Measurements from ENCODE around the gene PCDH12. TPM values are rescaled to one million over a fixed set of nuclear protein-coding genes. Genes with fewer than 3 reads are reported as not detected.

Gene PCDH12
- total and polyA plus RNA-seq, 2 donors (not counting 3 experiments of a cell fraction or from before 2014, with no cell fraction given), result 6.2 to 20.4 TPM

DNA sequence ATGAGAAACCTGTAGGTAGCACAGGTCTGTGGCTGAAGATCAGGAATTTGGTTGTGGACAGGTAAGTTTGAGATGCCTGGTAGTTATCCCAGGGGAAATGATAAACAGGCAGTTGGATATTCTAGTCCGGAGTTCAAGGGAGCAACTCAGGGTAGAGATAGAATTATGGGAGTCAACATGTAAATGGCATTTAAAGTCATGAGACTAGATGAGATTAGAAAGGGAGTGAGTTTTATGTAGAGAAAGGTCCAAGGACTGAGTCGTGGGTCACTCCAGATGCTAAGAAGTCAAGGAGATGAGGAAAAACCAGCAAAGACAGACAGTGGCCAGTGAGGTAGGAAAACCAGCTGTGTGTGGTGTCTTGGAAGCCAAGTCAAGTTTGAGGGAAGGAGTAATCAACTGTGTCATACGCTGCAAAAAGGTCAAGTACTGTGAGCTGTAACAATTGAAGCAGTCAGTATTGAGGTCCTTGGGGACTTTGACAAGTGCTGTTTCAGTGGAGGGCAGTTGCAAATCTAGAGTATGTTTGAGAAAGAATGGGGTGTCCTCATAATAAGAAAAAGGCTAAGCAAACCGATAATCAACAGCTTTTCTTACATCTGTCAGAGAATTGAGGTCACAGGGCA, 36.6 kb upstream of the PCDH12 start:
- Histone ChIP-seq H3K4me3 (replicated peaks in 1 of 3; ENCODE audit: insufficient read depth in 1 of 3, low read depth in 1 of 3, low read length in 3 of 3) (no peak overlapping the region), H3K9me3 (replicated peaks; ENCODE audit: control insufficient read depth, insufficient read depth, low read length) (no peaks in the 10 kb centered on the region), H3K9ac (replicated peaks; ENCODE audit: extremely low read depth, insufficient read depth, low read length) (no peak overlapping the region), H3K27ac (ENCODE audit: insufficient read depth, low read depth, low read length) (no peak overlapping the region), H3K79me2 (ENCODE audit: control insufficient read depth, insufficient read depth, low read length) (no peaks in the 10 kb centered on the region), H3K36me3 (ENCODE audit: control insufficient read depth in 2 of 2, extremely low read depth in 1 of 2, insufficient read depth in 2 of 2, low read length in 2 of 2) (peaks cover 4 to 11% of the 10 kb centered on the region in 2 experiments), H3K4me1 (ENCODE audit: control insufficient read depth, extremely low read depth, insufficient read depth, low read length) (no peaks in the 10 kb centered on the region), H2AFZ (ENCODE audit: low read depth, low read length) (no peak overlapping the region), H4K20me1 (replicated peaks; ENCODE audit: control insufficient read depth, extremely low read depth, insufficient read depth, low read length) (no peaks in the 10 kb centered on the region), H3K27me3 (ENCODE audit: control insufficient read depth in 2 of 2, insufficient read depth in 2 of 2, low read length in 2 of 2) (no peaks in the 10 kb centered on the region), H3K4me2 (ENCODE audit: insufficient read depth, low read length) (no peak overlapping the region), H3K9me1 (replicated peaks; ENCODE audit: control insufficient read depth, extremely low read depth, insufficient read depth, low read length) (no peaks in the 10 kb centered on the region)
- intact Hi-C loops (cut with micrococcal nuclease) (loop anchor here (5.0 kb wide), 1 partner anchor 703 kb away; no protein-coding TSS in a partner anchor), dilution Hi-C loops (cut with MboI; ENCODE audit: extremely low pct_ligation_motif_present, low sequenced_read_pairs) (loop anchor here (25.0 kb wide), 1 partner anchor 143 kb away; no protein-coding TSS in a partner anchor)
- no TSS peak for BruUV-seq (replicated peaks)
- no peak for TF ChIP-seq JUN (IDR thresholded peaks at IDR 0.05; ENCODE audit: borderline replicate concordance, insufficient read depth, insufficient read length, low read depth)
- no peak for TF ChIP-seq POLR2A (IDR thresholded peaks at IDR 0.05; ENCODE audit: low read depth, low read length)
- TF ChIP-seq, protein P1, sequence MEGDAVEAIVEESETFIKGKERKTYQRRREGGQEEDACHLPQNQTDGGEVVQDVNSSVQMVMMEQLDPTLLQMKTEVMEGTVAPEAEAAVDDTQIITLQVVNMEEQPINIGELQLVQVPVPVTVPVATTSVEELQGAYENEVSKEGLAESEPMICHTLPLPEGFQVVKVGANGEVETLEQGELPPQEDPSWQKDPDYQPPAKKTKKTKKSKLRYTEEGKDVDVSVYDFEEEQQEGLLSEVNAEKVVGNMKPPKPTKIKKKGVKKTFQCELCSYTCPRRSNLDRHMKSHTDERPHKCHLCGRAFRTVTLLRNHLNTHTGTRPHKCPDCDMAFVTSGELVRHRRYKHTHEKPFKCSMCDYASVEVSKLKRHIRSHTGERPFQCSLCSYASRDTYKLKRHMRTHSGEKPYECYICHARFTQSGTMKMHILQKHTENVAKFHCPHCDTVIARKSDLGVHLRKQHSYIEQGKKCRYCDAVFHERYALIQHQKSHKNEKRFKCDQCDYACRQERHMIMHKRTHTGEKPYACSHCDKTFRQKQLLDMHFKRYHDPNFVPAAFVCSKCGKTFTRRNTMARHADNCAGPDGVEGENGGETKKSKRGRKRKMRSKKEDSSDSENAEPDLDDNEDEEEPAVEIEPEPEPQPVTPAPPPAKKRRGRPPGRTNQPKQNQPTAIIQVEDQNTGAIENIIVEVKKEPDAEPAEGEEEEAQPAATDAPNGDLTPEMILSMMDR (IDR thresholded peaks at IDR 0.05; ENCODE audit: extremely low read depth in 1 of 2, insufficient read depth in 1 of 2, low read depth in 1 of 2, low read length in 2 of 2), result no peak
- TF ChIP-seq FOS (IDR thresholded peaks at IDR 0.05; ENCODE audit: borderline replicate concordance, insufficient read depth, low read length), result no peak
- TF ChIP-seq EZH2 (IDR thresholded peaks at IDR 0.05; ENCODE audit: borderline replicate concordance, low read depth, low read length, severe bottlenecking), result no peak
- no peak for TF ChIP-seq MYC (IDR thresholded peaks at IDR 0.05; ENCODE audit: low read depth, low read length)
- TF ChIP-seq GATA2 (IDR thresholded peaks at IDR 0.05; ENCODE audit: insufficient read depth, insufficient read length, low read depth, low read length), result no peak
- TF ChIP-seq POLR2AphosphoS5 (IDR thresholded peaks at IDR 0.05; ENCODE audit: insufficient read depth, low read depth, low read length), result no peak
- TF ChIP-seq, protein P2, sequence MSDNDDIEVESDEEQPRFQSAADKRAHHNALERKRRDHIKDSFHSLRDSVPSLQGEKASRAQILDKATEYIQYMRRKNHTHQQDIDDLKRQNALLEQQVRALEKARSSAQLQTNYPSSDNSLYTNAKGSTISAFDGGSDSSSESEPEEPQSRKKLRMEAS (IDR thresholded peaks at IDR 0.05; ENCODE audit: insufficient read depth, insufficient read length), result no peak
- FAIRE-seq, result no peak
- CTCF ChIA-PET, result interaction anchor here (0.7 to 4.7 kb wide), 3 partner anchors 18 to 149 kb away, joined by 3 to 36 read pairs (median 12); partner anchors contain the start of gene GNPDA1
- POLR2A ChIA-PET, result no interaction called here
- DNase-seq (ENCODE audit: low read depth, low spot score), result no peak
